ENCODE measurements around the gene NOX3. TPM values are rescaled to one million over a fixed set of nuclear protein-coding genes. Genes with fewer than 3 reads are reported as not detected.

Gene NOX3
- total and polyA plus RNA-seq, 2 of the 8 experiments (the other 6 are each of a cell fraction or from before 2014, with no cell fraction given): not detected

DNA sequence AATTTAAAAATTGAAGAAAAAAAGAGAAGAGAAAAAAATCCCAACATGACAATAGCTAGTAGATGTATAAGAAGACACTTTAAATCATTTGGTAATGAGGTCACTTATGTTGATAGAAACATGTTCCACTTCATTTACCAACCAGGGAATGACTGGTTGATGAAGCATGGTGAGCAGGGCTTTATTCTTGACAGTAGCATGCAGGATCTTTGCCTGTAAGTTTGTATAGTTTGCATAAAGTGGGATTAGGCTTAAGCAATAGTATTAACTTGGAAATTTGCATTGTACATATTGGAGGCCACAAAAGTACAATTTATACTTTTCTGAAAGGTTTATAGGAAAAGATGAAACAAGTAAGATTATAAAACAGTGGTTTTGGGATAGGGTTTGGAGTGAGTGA is 67.0 kb downstream of the NOX3 start (continued):
- no peak for TF ChIP-seq CHD2 (IDR thresholded peaks at IDR 0.05; ENCODE audit: low read length)

- no peak overlapping the region for H3K23ac ChIP-seq (ENCODE audit: insufficient read length)
- WGBS, 2 experiments (ENCODE audit: extremely low coverage in 1 of 2, insufficient coverage in 1 of 2, insufficient read length in 1 of 2, insufficient replicate concordance in 2 of 2, low coverage in 1 of 2, low lambda C conversion rate in 2 of 2, missing lambda C conversion rate in 1 of 2): 91% methylated on average over 2 of the region's 2 CpGs; no CpG with 5 or more reads in 1 of the 2 experiments
- H3K79me1 ChIP-seq (ENCODE audit: low read depth, low read length): no peaks in the 10 kb centered on the region
- no peak for TF ChIP-seq POU5F1 (IDR thresholded peaks at IDR 0.05; ENCODE audit: low read depth, low read length)
- no peak for TF ChIP-seq CBX5 (IDR thresholded peaks at IDR 0.05; ENCODE audit: low read depth, low read length)
- no peak for TF ChIP-seq HDAC2 (IDR thresholded peaks at IDR 0.05; ENCODE audit: borderline replicate concordance in 1 of 2, low read depth in 2 of 2, low read length in 2 of 2)
Measured at GRCh38 chr6:155387481-155387880, 68.2 kb downstream of the NOX3 start.

More at GRCh38 chr6:155387481-155387880, 68.2 kb downstream of the NOX3 start:
- Histone ChIP-seq H2BK5ac (ENCODE audit: low read depth, low read length) (no peak overlapping the region), H4K8ac (ENCODE audit: extremely low read depth, insufficient read depth, low read length) (no peak overlapping the region), H3K14ac (ENCODE audit: insufficient read length) (no peak overlapping the region), H3K9ac (replicated peaks in 1 of 4; ENCODE audit: extremely low read depth in 1 of 4, low read depth in 3 of 4, low read length in 3 of 4) (no peak overlapping the region), H3K4me2 (ENCODE audit: insufficient read depth in 1 of 2, low read depth in 2 of 2, low read length in 2 of 2) (no peak overlapping the region), H4K91ac (replicated peaks; ENCODE audit: insufficient read length, low read length) (no peak overlapping the region), H3K56ac (replicated peaks; ENCODE audit: insufficient read length, low read depth, low read length) (no peak overlapping the region), H3K27me3 (replicated peaks in 1 of 4; ENCODE audit: control insufficient read depth in 3 of 4, extremely low read depth in 1 of 4, insufficient read depth in 3 of 4, low read length in 3 of 4) (no peaks in the 10 kb centered on the region), H3K36me3 (ENCODE audit: control insufficient read depth in 2 of 4, insufficient read depth in 4 of 4, low read length in 3 of 4) (no peaks in the 10 kb centered on the region), H3K4me3 (ENCODE audit: extremely low read depth in 1 of 4, insufficient read depth in 2 of 4, low read depth in 3 of 4, low read length in 4 of 4) (no peak overlapping the region), H2BK20ac (ENCODE audit: low read length) (no peak overlapping the region), H3K79me2 (ENCODE audit: control insufficient read depth in 1 of 2, insufficient read depth in 2 of 2, low read length in 2 of 2) (no peaks in the 10 kb centered on the region), H3K4me1 (replicated peaks in 1 of 4; ENCODE audit: control insufficient read depth in 3 of 4, insufficient read depth in 4 of 4, low read length in 3 of 4) (no peaks in the 10 kb centered on the region), H3K18ac (ENCODE audit: extremely low read depth, low read length) (no peak overlapping the region), H2BK120ac (replicated peaks; ENCODE audit: low read depth, low read length) (no peak overlapping the region), H2AFZ (ENCODE audit: low read length) (no peak overlapping the region), H2AK5ac (ENCODE audit: low read depth, low read length) (no peak overlapping the region), H3K27ac (ENCODE audit: low read depth, low read length) (no peak overlapping the region), H3K23me2 (ENCODE audit: low read depth, low read length) (no peaks in the 10 kb centered on the region), H3K9me3 (ENCODE audit: insufficient read depth in 2 of 2, low read depth in 1 of 2, low read length in 1 of 2) (no peaks in the 10 kb centered on the region), H2BK15ac (ENCODE audit: low read length) (no peak overlapping the region), H4K5ac (ENCODE audit: insufficient read length, low read depth, low read length) (no peak overlapping the region), H2BK12ac (ENCODE audit: low read depth, low read length) (no peak overlapping the region), H4K20me1 (replicated peaks in 1 of 2; ENCODE audit: control insufficient read depth in 1 of 2, insufficient read depth in 2 of 2, low read length in 2 of 2) (no peaks in the 10 kb centered on the region), H3K4ac (replicated peaks; ENCODE audit: insufficient read length, low read depth, low read length) (no peak overlapping the region)
- no peak for DNase-seq (ENCODE audit: low read depth in 1 of 2, low spot score in 2 of 2)
- no peak for FAIRE-seq
- POLR2A ChIA-PET (ENCODE audit: partially characterized antibody): no interaction called here
- CTCF ChIA-PET (ENCODE audit: partially characterized antibody): no interaction called here
